GM12878 (cell line): ENCODE results near the gene LILRB5. TPM values are rescaled to one million over a fixed set of nuclear protein-coding genes. Genes with fewer than 3 reads are reported as not detected.
"Not testable (repeated sequence)": the region's sequence is repeated elsewhere in the genome, so short reads cannot be mapped to it uniquely, and the experiment has no call there.

ENCODE experiments used
- ATAC-seq: fragments of 200-7000 bp; cut with Tn5 transposase; 3 replicates; pipeline ENCODE4 v1.9.1; 2020; ENCODE audit warnings: mild to moderate bottlenecking, moderate library complexity
- BruUV-seq: library from RNA; stranded (reverse); fragments of 400-500 nt; replicated peaks from 2 replicates; lab custom pipeline; 2021; lab: Mats Ljungman, UMichigan
- CTCF ChIA-PET: fragments of 300-600 bp; sonication (Branson Sonifier 250); formaldehyde crosslinking; extraction: SDS; loops from one replicate; lab custom pipeline; 2021; ENCODE audit warnings: inconsistent platforms; lab: Yijun Ruan, JAX
- POLR2A ChIA-PET: fragments of 350-600 bp; formaldehyde crosslinking; extraction: SDS; loops from one replicate; lab custom pipeline; 2021; ENCODE audit warnings: inconsistent platforms; lab: Charles Lee
- RAD21 ChIA-PET: fragments of 300-600 bp; sonication (Branson Sonifier 250); formaldehyde crosslinking; loops from one replicate; lab custom pipeline; 2023; ENCODE audit warnings: antibody characterized with exemption; ENCODE audit not compliant: unreplicated experiment; lab: Charles Lee
- SMC1A ChIA-PET: fragments of 300-600 bp; sonication (Branson Sonifier 250); formaldehyde crosslinking; loops from one replicate; lab custom pipeline; 2023; ENCODE audit not compliant: unreplicated experiment, uncharacterized antibody; lab: Charles Lee
- DNase-seq: peaks from one replicate; pipeline ENCODE4 v3.0.0-alpha.2; 2011; ENCODE audit warnings: low read depth, low spot score
- FAIRE-seq: peaks from 3 replicates; lab custom pipeline; 2011; peaks lifted over from hg19 to GRCh38; lab: Jason Lieb, UNC
- H2AFZ ChIP-seq: 2 replicates; pipeline ENCODE4 v1.6.0; 2011; ENCODE audit warnings: low read depth, low read length, control low read depth; ENCODE audit not compliant: control insufficient read depth
- H3K27ac ChIP-seq: 2 replicates; pipeline ENCODE4 v1.5.1; 2011; ENCODE audit warnings: control low read depth; ENCODE audit not compliant: control insufficient read depth, insufficient read depth
- H3K27me3 ChIP-seq, 2 experiments: replicated peaks in 1 of 2; 2 replicates each; pipeline versions ENCODE4 v1.6.0 to v1.6.1; 2011; ENCODE audit warnings: low read length in 1 of 2; ENCODE audit not compliant: control insufficient read depth in 2 of 2, insufficient read depth in 2 of 2
- H3K36me3 ChIP-seq, 2 experiments: 2 replicates each; pipeline ENCODE4 v1.5.1; 2011; ENCODE audit warnings: low read length in 1 of 2; ENCODE audit not compliant: control insufficient read depth in 2 of 2, insufficient read depth in 2 of 2
- H3K4me1 ChIP-seq: 2 replicates; pipeline ENCODE4 v1.6.1; 2011; ENCODE audit warnings: mild to moderate bottlenecking, low read length, moderate library complexity, mixed read lengths; ENCODE audit not compliant: control insufficient read depth, insufficient read depth
- H3K4me2 ChIP-seq: 2 replicates; pipeline ENCODE4 v1.6.0; 2011; ENCODE audit warnings: control low read depth; ENCODE audit not compliant: control insufficient read depth, insufficient read depth
- H3K4me3 ChIP-seq: fragments of 200-600 bp; sonication (generic); 2 replicates; pipeline ENCODE4 v1.5.1; 2016
- H3K79me2 ChIP-seq: 2 replicates; pipeline ENCODE4 v1.6.0; 2011; ENCODE audit warnings: low read length; ENCODE audit not compliant: control insufficient read depth, insufficient read depth
- H3K9ac ChIP-seq: 2 replicates; pipeline ENCODE4 v1.8.0; 2011; ENCODE audit warnings: low read length, control low read depth, mixed read lengths; ENCODE audit not compliant: control insufficient read depth, insufficient read depth
- H3K9me3 ChIP-seq: replicated peaks from 3 replicates; pipeline ENCODE4 v1.5.1; 2011; ENCODE audit warnings: mild to moderate bottlenecking, low read length; ENCODE audit not compliant: control insufficient read depth, insufficient read depth
- H4K20me1 ChIP-seq: 2 replicates; pipeline ENCODE4 v1.6.0; 2011; ENCODE audit not compliant: control insufficient read depth, insufficient read depth
- WGBS: methylation state at CpG from one replicate; pipeline ENCODE4 v1.1.6; 2016; ENCODE audit warnings: low lambda C conversion rate; ENCODE audit not compliant: insufficient replicate concordance, insufficient coverage; ENCODE audit errors: missing lambda C conversion rate; 5-methylcytosine and 5-hydroxymethylcytosine counted together
- in situ Hi-C: fragments of 300-500 bp; cut with MboI; formaldehyde crosslinking; loops from 9 replicates; pipeline ENCODE4 v1.14.3; 2018; ENCODE audit warnings: mixed read lengths
- intact Hi-C: fragments of 100-400 bp; cut with micrococcal nuclease; formaldehyde crosslinking; loops from one replicate; pipeline ENCODE4 v1.14.2; 2022; ENCODE audit not compliant: unreplicated experiment
- polyA plus RNA-seq, 11 experiments: library from polyadenylated mRNA; depleted of rRNA in 4 of 11; unstranded in 6 of 11; stranded (reverse) in 5 of 11; fragments of >200 nt; fragmentation: Nextera tagmentation in 4 of 11; fragmentation: Illumina TruSeq in 1 of 11; extraction: Ambion mirVana in 4 of 11; extraction: Trizol in 1 of 11; gene quantifications; 1 replicate in 1 of 11; 2 replicates in 10 of 11; pipeline versions ENCODE4 v1.2.1 to v1.2.3, GENCODE V29; 2011 to 2016; ENCODE audit warnings: inconsistent platforms in 2 of 11, missing spikeins in 2 of 11, low read depth in 1 of 11
- total RNA-seq, 4 experiments: library from RNA; depleted of rRNA in 3 of 4; stranded (reverse); fragments of >200 nt in 3 of 4; fragmentation: Illumina TruSeq in 1 of 4; extraction: Trizol in 1 of 4; gene quantifications; 2 replicates each; pipeline versions ENCODE4 v1.2.1 to v1.2.3, GENCODE V29; 2013 to 2021

LILRB5 gene
- total and polyA plus RNA-seq, 10 of the 15 experiments (the other 5 are each of a cell fraction or from before 2014, with no cell fraction given), result 0.01 to 0.13 TPM; not detected in 8

DNA sequence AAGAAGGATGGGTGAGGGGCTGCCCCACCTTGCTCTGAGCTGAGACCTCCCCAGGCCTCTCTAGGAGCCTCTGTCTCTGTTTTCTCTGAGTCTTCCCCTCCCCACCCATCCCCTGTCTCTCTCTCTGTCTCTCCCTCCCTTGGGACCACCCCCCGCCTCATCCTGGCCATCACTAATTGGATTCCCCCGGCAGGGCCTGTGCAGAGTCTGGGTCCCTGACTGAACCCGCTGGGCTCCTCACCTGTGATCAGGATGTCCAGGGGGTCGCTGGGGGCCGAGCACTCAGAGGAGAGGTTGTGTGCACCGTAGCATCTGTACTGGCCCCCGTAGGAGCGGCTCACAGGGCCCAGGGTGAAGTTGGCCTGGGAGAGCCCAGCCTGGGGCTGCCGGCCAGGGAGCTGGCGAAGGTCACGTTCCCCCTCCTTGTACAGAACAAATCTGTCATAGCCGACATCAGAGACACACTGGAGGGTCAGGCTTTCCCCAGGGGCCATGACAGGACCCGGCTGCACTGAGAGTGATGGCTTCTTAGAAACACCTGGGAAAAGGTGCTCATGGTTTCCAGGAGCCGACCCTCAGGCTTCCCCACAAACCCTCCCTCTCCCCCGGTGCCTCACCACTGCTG, 21.6 kb upstream of the LILRB5 start:
- WGBS, result 35% methylated on average over 11 of the region's 15 CpGs

GRCh38 chr19:54278056-54278455, 21.0 kb upstream of the LILRB5 start:
- SMC1A ChIA-PET, H4K20me1 ChIP-seq, H3K9ac ChIP-seq, DNase-seq, intact Hi-C loops, in situ Hi-C loops, H3K9me3 ChIP-seq, H3K36me3 ChIP-seq, H3K27ac ChIP-seq, FAIRE-seq, H2AFZ ChIP-seq, H3K4me3 ChIP-seq, BruUV-seq, RAD21 ChIA-PET, H3K4me1 ChIP-seq, H3K79me2 ChIP-seq, H3K27me3 ChIP-seq, POLR2A ChIA-PET, CTCF ChIA-PET, ATAC-seq, H3K4me2 ChIP-seq: not testable (repeated sequence)
- WGBS, result 41% methylated on average over 8 of the region's 13 CpGs

More for the DNA sequence above, 21.6 kb upstream of the LILRB5 start:
- H3K9me3 ChIP-seq, CTCF ChIA-PET, H3K4me2 ChIP-seq, BruUV-seq, H2AFZ ChIP-seq, H3K4me1 ChIP-seq, H3K27me3 ChIP-seq, H3K27ac ChIP-seq, RAD21 ChIA-PET, H4K20me1 ChIP-seq, intact Hi-C loops, H3K9ac ChIP-seq, in situ Hi-C loops, DNase-seq, H3K36me3 ChIP-seq, SMC1A ChIA-PET, ATAC-seq, POLR2A ChIA-PET, H3K4me3 ChIP-seq, H3K79me2 ChIP-seq, FAIRE-seq: not testable (repeated sequence)

- BruUV-seq, H3K4me2 ChIP-seq, CTCF ChIA-PET, SMC1A ChIA-PET, ATAC-seq, POLR2A ChIA-PET, H3K27ac ChIP-seq, H3K36me3 ChIP-seq, H3K4me1 ChIP-seq, H3K27me3 ChIP-seq, H3K9ac ChIP-seq, RAD21 ChIA-PET, H4K20me1 ChIP-seq, H3K79me2 ChIP-seq, H3K4me3 ChIP-seq, intact Hi-C loops, in situ Hi-C loops, H3K9me3 ChIP-seq, FAIRE-seq, DNase-seq, H2AFZ ChIP-seq: not testable (repeated sequence)
- 21% methylated on average over 11 of the region's 15 CpGs for WGBS
Measured at GRCh38 chr19:54277111-54277615, 20.1 kb upstream of the LILRB5 start.
